Stomach (tissue), 9 donors: Measurements from ENCODE around the gene AKR1C1. TPM values are rescaled to one million over a fixed set of nuclear protein-coding genes. Genes with fewer than 3 reads are reported as not detected.
"Not testable (repeated sequence)": the region's sequence is repeated elsewhere in the genome, so short reads cannot be mapped to it uniquely, and the experiment has no call there.

Experiments
- DNase-seq, 2 donors: peaks; one replicate each; pipeline versions ENCODE4 v3.0.0 to v3.0.0-alpha.2; 2013 to 2019
- H3K27ac ChIP-seq, 5 donors: fragments of 200-600 bp in 4 of 5; sonication (generic) in 4 of 5; one replicate each; pipeline ENCODE4 v1.5.1; 2013 to 2019; ENCODE audit warnings: mild to moderate bottlenecking in 1 of 5, moderate library complexity in 1 of 5
- H3K27me3 ChIP-seq, 3 donors: fragments of 200-600 bp; sonication (generic); one replicate each; pipeline ENCODE4 v1.5.1; 2017 to 2019; ENCODE audit warnings: mixed run types in 1 of 3
- H3K36me3 ChIP-seq, 4 donors: fragments of 200-600 bp; sonication (generic); 1 replicate in 3 of 4; 2 replicates in 1 of 4; pipeline ENCODE4 v1.5.1; 2016 to 2019
- H3K4me1 ChIP-seq, 4 donors: fragments of 200-600 bp; sonication (generic); one replicate each; pipeline ENCODE4 v1.5.1; 2016 to 2019
- H3K4me3 ChIP-seq, 4 donors: fragments of 200-600 bp; sonication (generic) in 3 of 4; one replicate each; pipeline ENCODE4 v1.5.1; 2016 to 2019; ENCODE audit warnings: mild to moderate bottlenecking in 1 of 4
- H3K9me3 ChIP-seq, 4 donors: fragments of 200-600 bp; sonication (generic); one replicate each; pipeline ENCODE4 v1.5.1; 2016 to 2019
- EP300 ChIP-seq: sonication (generic); formaldehyde crosslinking; IDR thresholded peaks from one replicate; pipeline ENCODE4 v1.6.1; 2017; ENCODE audit warnings: antibody characterized with exemption
- POLR2A ChIP-seq, 4 donors: fragments of 450-650 bp; IDR thresholded peaks; one replicate each; pipeline ENCODE4 v1.6.1; 2016; ENCODE audit warnings: antibody characterized with exemption in 4 of 4, control low read depth in 2 of 4, mild to moderate bottlenecking in 1 of 4, moderate library complexity in 1 of 4
- POLR2AphosphoS5 ChIP-seq, 3 donors: sonication (generic); formaldehyde crosslinking; IDR thresholded peaks; one replicate each; pipeline ENCODE4 v1.6.1; 2016; ENCODE audit warnings: antibody characterized with exemption in 3 of 3
- WGBS, 5 donors: extraction: QIAGEN DNeasy Blood & Tissue Kit in 3 of 5; methylation state at CpG; one replicate each; pipeline versions ENCODE4 v1.1.5 to v1.1.7; 2013 to 2018; 5-methylcytosine and 5-hydroxymethylcytosine counted together
- intact Hi-C: fragments of 100-400 bp; cut with DNase I; formaldehyde crosslinking; loops from one replicate; pipeline ENCODE4 v1.15.1; 2023; ENCODE audit warnings: low total_unique reads
- polyA plus RNA-seq, 3 donors: library from polyadenylated mRNA; stranded (reverse); fragments of 200-250 nt; gene quantifications; one replicate each; pipeline ENCODE4 v1.2.3, GENCODE V29; 2013
- total RNA-seq, 5 donors: library from RNA; depleted of rRNA; stranded (reverse); fragments of >200 nt; gene quantifications; one replicate each; pipeline versions ENCODE4 v1.1.0 to v1.2.3, GENCODE V29; 2014 to 2016
- TF ChIP-seq, protein P1 (sequence below), 7 experiments: fragments of 450-650 bp in 4 of 7; fragments of 200-600 bp in 3 of 7; sonication (generic) in 3 of 7; IDR thresholded peaks; one replicate each; pipeline ENCODE4 v1.5.1; 2016 to 2019; ENCODE audit warnings: antibody characterized with exemption in 7 of 7, control low read depth in 2 of 7, mild to moderate bottlenecking in 1 of 7
- donor health status: healthy with polysubstance abuse.
- donor health status: Bipolar disorder and iron deficiency.
- donor health status: healthy.

AKR1C1 gene
- total and polyA plus RNA-seq, 8 donors, result 17.4 to 378 (median 91.1) TPM

DNA sequence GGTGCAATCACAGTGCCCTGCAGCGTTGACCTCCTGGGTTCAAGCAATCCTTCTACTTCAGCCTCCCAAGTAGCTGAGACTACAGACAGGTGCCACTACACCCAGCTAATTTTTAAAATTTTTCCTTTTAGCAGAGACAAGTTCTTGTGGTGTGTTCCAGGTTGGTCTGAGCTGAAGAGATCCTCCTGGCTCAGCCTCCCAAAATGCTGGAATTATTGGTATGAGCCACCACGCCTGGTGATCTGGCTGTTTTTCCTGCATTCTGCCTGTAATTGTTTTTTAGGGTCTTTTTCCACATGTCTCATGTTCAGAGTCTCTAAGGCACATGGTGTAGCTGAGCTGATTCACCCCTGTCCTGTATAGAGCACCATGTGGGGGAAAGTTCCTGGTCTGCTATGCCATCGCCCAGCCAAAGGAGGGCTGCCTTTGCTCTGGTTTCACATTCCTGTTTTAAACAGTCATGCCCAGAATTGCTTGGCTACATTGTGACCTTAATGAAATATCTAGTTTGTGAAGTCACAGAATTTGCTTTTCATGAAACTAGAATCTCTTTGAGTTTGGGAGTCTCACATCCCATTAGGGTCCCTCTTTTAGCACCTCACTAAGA lies 55.6 kb downstream of the AKR1C1 start:
- peaks cover 2 to 27% (median 9%) of the 10 kb centered on the region in 4 donors for H3K4me1 ChIP-seq
- 47 to 74% (median 62%) methylated on average over 2 to 3 of the region's 3 CpGs for WGBS, 5 donors
- H3K36me3 ChIP-seq, intact Hi-C loops, H3K27me3 ChIP-seq, H3K9me3 ChIP-seq, H3K4me3 ChIP-seq: not testable (repeated sequence)
- TF ChIP-seq, protein P1, sequence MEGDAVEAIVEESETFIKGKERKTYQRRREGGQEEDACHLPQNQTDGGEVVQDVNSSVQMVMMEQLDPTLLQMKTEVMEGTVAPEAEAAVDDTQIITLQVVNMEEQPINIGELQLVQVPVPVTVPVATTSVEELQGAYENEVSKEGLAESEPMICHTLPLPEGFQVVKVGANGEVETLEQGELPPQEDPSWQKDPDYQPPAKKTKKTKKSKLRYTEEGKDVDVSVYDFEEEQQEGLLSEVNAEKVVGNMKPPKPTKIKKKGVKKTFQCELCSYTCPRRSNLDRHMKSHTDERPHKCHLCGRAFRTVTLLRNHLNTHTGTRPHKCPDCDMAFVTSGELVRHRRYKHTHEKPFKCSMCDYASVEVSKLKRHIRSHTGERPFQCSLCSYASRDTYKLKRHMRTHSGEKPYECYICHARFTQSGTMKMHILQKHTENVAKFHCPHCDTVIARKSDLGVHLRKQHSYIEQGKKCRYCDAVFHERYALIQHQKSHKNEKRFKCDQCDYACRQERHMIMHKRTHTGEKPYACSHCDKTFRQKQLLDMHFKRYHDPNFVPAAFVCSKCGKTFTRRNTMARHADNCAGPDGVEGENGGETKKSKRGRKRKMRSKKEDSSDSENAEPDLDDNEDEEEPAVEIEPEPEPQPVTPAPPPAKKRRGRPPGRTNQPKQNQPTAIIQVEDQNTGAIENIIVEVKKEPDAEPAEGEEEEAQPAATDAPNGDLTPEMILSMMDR (IDR thresholded peaks at IDR 0.05), result peak in 3 of 7 experiments; percentile 13 to 55 (median 20)
- TF ChIP-seq POLR2AphosphoS5 (IDR thresholded peaks at IDR 0.05), result peak in 1 of 3 donors; percentile 56
- peak overlapping the region in 4 of 5 donors; percentile 59 to 73 (median 66) for H3K27ac ChIP-seq
- DNase-seq, result peak; percentile 55 to 69

DNA sequence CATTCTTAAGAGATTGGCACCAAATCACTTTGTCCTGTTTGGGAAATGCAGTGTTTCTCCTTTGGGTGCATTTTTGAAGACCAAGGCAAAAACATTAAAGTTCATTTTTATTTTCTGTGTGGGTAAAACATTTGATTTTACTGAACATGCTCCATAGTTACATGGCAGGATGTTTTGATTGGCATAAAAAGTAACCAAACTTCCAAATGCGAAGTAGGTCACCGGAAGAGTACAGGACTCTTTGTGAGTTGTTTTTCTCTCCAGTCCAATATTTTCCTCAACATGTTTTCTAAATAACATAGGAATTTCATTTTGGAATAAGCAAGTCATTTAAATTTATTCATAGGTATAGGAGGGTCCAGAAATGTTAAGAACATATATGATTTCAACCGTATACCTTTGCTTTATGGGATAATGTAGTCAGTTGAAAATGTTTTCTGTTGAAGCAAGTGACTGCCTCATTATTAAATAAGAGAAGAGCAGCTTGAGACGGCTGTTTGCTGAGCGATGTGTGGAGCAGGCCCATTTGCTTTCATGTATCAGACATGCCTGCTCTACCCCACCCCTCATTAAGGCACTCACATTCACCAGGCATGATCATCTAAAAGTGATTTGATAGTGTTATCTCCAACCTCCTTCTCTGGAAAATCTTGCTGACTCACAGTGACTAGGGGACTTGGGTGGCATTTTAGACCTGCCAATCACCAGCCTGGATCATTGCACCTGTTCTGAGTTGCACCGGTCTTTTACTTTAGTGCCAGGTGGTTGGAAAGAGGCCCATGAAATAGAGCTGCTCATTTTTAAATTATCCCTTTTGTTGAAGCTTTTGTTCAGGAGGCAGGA lies 56.8 kb downstream of the AKR1C1 start:
- peak overlapping the region; percentile 47 to 73 (median 66) for H3K27ac ChIP-seq

DNA sequence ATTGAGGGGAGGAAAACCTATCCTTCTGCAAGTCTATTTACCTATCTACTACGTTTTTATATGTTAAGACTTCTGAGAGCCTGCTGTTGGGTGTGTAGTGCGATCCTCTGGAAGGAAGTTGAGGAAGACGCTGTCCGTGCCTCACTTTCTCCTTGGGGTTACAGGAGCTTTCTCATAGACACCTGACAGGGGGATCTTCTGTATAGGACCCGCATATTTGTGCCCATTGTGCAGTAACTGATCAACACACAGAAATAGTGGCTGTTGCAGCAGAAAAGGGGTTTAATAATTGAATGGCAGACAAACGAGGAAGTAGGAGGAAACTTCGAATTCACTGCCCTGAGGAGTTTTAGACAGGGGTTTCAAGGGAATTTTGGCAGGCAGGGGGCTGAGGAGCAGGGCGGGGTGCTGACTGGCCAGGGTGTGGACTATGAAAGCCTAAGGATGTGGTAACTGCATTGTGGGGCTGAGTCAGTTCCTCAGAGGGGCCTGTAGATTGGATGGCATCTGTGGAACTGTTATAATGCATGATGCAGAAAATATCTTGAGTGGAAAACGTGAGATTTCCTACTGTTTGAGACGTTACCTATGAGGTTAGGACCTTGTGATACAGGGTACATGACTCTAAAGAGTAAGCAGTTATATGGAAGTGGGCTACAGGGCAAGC lies 58.5 kb downstream of the AKR1C1 start:
- H3K4me1 ChIP-seq, result peaks cover 2 to 32% (median 16%) of the 10 kb centered on the region in 4 donors
- intact Hi-C loops, H3K4me3 ChIP-seq, H3K36me3 ChIP-seq, H3K27me3 ChIP-seq, H3K27ac ChIP-seq, H3K9me3 ChIP-seq, DNase-seq: not testable (repeated sequence)
- WGBS, 5 donors, result 68 to 79% (median 76%) methylated on average over 8 to 10 of the region's 10 CpGs

More for the DNA sequence above, 56.8 kb downstream of the AKR1C1 start:
- DNase-seq, result peak; percentile 70
- H3K36me3 ChIP-seq, intact Hi-C loops, H3K4me3 ChIP-seq, H3K27me3 ChIP-seq, H3K9me3 ChIP-seq: not testable (repeated sequence)
- TF ChIP-seq POLR2AphosphoS5 (IDR thresholded peaks at IDR 0.05), result peak in 2 of 3 donors; percentile 61 to 81
- 62 to 71% (median 63%) methylated on average over 6 of the region's 6 CpGs for WGBS, 5 donors
- H3K4me1 ChIP-seq, result peaks cover 2 to 31% (median 9%) of the 10 kb centered on the region in 4 donors

DNA sequence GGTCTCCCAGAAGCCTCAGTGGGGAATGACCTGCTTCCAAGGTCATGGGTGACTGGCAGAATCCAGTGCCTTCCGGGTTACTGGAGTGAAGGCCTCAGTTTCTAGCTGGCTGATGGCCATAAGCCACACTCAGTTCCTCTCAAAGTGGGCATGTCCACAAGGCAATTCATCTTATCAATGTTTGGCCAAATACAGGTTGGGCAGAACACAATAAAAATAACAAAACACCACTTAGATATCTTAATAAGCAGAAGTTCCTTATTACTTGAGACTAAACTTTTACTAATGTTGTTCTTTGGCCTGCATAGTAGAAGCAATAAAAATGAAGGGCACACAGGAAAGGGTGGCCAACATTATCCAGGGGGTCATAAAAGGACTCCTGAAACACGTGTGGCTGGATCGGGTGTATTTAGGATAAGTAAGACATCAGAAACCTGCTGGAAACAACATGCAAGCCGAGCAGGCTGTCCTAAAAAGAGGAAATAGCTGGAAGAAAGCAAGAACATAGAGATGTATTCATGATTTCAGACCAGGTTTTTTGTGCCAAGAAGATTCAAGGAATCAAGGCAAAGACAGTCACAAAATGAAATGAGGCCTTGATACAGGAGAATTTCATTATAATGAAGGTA lies 60.1 kb downstream of the AKR1C1 start:
- intact Hi-C loops, result no loop called here
- WGBS, 5 donors, result 38 to 43% (median 43%) methylated on average over 4 of the region's 4 CpGs
- H3K36me3 ChIP-seq, result no peaks in the 10 kb centered on the region
- H3K4me1 ChIP-seq, result peaks cover 2 to 27% (median 16%) of the 10 kb centered on the region in 4 donors
- H3K4me3 ChIP-seq, result no peak overlapping the region
- peak overlapping the region in 3 of 5 donors; percentile 48 to 80 (median 77) for H3K27ac ChIP-seq
- no peak for DNase-seq
- H3K9me3 ChIP-seq, result no peaks in the 10 kb centered on the region
- H3K27me3 ChIP-seq, result no peaks in the 10 kb centered on the region
- TF ChIP-seq, protein P1 (IDR thresholded peaks at IDR 0.05), result no peak
- TF ChIP-seq POLR2A (IDR thresholded peaks at IDR 0.05), result no peak
- TF ChIP-seq EP300, result no peak
- no peak for TF ChIP-seq POLR2AphosphoS5 (IDR thresholded peaks at IDR 0.05)

DNA sequence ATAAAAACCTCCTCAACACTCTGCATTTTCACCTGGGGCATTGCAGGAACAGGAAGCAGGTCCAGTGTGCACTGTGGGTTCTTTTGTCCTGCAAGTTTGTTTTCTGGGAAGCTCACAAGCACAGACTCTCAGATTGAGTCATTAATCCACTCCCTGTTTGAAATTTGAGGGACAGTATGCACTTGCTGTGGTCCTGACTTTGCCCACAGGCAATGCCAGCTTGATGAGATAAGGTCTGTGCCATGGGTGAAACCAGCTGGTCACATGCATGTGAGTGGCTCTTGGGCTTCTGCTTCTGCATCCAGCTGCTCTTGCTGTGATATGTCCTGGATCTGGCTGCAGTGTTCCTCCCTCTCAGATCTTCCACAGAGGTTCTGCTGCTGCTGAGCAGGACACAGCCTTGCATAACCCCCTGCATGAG lies 62.3 kb downstream of the AKR1C1 start:
- H3K9me3 ChIP-seq, H3K4me3 ChIP-seq, H3K27me3 ChIP-seq, H3K4me1 ChIP-seq, intact Hi-C loops, H3K36me3 ChIP-seq: not testable (repeated sequence)
- peak overlapping the region; percentile 55 to 81 (median 77) for H3K27ac ChIP-seq
- TF ChIP-seq POLR2AphosphoS5 (IDR thresholded peaks at IDR 0.05), result peak in 2 of 3 donors; percentile 17 to 58
- peak in 1 of 2 donors; percentile 58 for DNase-seq
